Caco-2 (cell line): ENCODE measurements around the gene LMOD1. TPM values are rescaled to one million over a fixed set of nuclear protein-coding genes. Genes with fewer than 3 reads are reported as not detected.

ENCODE experiments used
- BruUV-seq: library from RNA; stranded (reverse); fragments of 400-500 nt; replicated peaks from 2 replicates; lab custom pipeline; 2021; lab: Mats Ljungman, UMichigan
- CTCF ChIA-PET: fragments of 300-600 bp; sonication (Branson Sonifier 250); formaldehyde crosslinking; loops from one replicate; lab custom pipeline; 2022; ENCODE audit warnings: antibody characterized with exemption; lab: Charles Lee
- POLR2A ChIA-PET: fragments of 300-600 bp; sonication (Branson Sonifier 250); formaldehyde crosslinking; loops from one replicate; lab custom pipeline; 2022; ENCODE audit warnings: antibody characterized with exemption; lab: Charles Lee
- DNase-seq, 2 experiments: peaks; one replicate each; pipeline versions ENCODE4 v3.0.0 to v3.0.0-alpha.2; 2020 to 2022
- H3K27me3 ChIP-seq: replicated peaks from 2 replicates; pipeline ENCODE4 v1.6.0; 2011; ENCODE audit warnings: low read length; ENCODE audit not compliant: control insufficient read depth, insufficient read depth
- H3K36me3 ChIP-seq: 2 replicates; pipeline ENCODE4 v1.5.1; 2011; ENCODE audit warnings: low read length; ENCODE audit not compliant: control insufficient read depth, insufficient read depth
- H3K4me1 ChIP-seq: fragments of 250-450 bp; sonication (Bioruptor Pico); 2 replicates; pipeline ENCODE4 v1.5.1; 2020; ENCODE audit warnings: mild to moderate bottlenecking
- H3K4me3 ChIP-seq: 2 replicates; pipeline ENCODE4 v1.5.1; 2011; ENCODE audit warnings: low read depth, mild to moderate bottlenecking, control low read depth, low read length
- H3K9me3 ChIP-seq: fragments of 250-450 bp; sonication (Bioruptor Pico); 2 replicates; pipeline ENCODE4 v1.5.1; 2020; ENCODE audit warnings: mild to moderate bottlenecking, moderate library complexity
- H3K27ac Mint-ChIP-seq: one replicate; pipeline ENCODE4 v1.8.0; 2022; ENCODE audit warnings: mixed read lengths; ENCODE audit not compliant: unreplicated experiment
- H3K27me3 Mint-ChIP-seq: one replicate; pipeline ENCODE4 v1.8.0; 2022; ENCODE audit warnings: mixed read lengths; ENCODE audit not compliant: insufficient read depth, unreplicated experiment
- H3K36me3 Mint-ChIP-seq: one replicate; pipeline ENCODE4 v1.8.0; 2022; ENCODE audit warnings: mild to moderate bottlenecking, mixed read lengths; ENCODE audit not compliant: insufficient read depth, unreplicated experiment
- H3K4me1 Mint-ChIP-seq: one replicate; pipeline ENCODE4 v1.8.0; 2022; ENCODE audit warnings: low read depth, mixed read lengths; ENCODE audit not compliant: unreplicated experiment
- H3K4me3 Mint-ChIP-seq: one replicate; pipeline ENCODE4 v1.8.0; 2022; ENCODE audit warnings: mild to moderate bottlenecking, moderate library complexity, mixed read lengths; ENCODE audit not compliant: unreplicated experiment
- H3K9me3 Mint-ChIP-seq: one replicate; pipeline ENCODE4 v1.8.0; 2022; ENCODE audit warnings: mixed read lengths; ENCODE audit not compliant: unreplicated experiment
- intact Hi-C: fragments of 100-400 bp; cut with micrococcal nuclease; formaldehyde crosslinking; loops from one replicate; pipeline ENCODE4 v1.10.0; 2022; ENCODE audit not compliant: unreplicated experiment
- total RNA-seq: library from RNA; stranded (reverse); gene quantifications from 2 replicates; pipeline ENCODE4 v1.2.3, GENCODE V29; 2022
- TF ChIP-seq, protein P1 (sequence below), 2 experiments: fragments of 200-600 bp in 1 of 2; IDR thresholded peaks; 1 replicate in 1 of 2; 2 replicates in 1 of 2; pipeline versions ENCODE4 v1.5.1 to v1.8.0; 2011 to 2022; ENCODE audit warnings: antibody characterized with exemption in 1 of 2, control low read depth in 1 of 2, inconsistent platforms in 1 of 2, low read depth in 1 of 2, low read length in 1 of 2, mild to moderate bottlenecking in 1 of 2, moderate library complexity in 1 of 2; ENCODE audit not compliant: insufficient read depth in 1 of 2, severe bottlenecking in 1 of 2, unreplicated experiment in 1 of 2

The LMOD1 gene
- total RNA-seq, 1 experiment from 2014 or later = 0.11 TPM

DNA sequence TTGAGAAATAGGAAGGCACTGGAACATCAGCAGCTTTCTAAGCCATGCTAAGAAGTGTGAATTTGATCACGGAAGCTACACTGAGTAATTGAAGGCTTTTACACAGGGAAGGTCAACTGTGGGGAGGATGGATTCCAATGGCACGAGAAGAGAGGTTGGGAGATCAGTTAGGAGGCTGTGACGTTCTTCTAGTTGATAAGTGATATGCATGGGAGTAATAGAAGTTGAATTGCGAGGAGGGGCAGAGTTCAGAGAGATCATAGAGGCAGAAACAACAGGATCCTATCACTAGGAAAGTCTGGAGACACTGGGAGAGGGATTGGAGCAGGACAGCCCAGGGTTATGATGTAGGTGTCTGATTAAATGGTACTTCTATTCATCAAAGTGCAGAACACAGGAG, 16.2 kb downstream of the LMOD1 start:
- TF ChIP-seq, protein P1, sequence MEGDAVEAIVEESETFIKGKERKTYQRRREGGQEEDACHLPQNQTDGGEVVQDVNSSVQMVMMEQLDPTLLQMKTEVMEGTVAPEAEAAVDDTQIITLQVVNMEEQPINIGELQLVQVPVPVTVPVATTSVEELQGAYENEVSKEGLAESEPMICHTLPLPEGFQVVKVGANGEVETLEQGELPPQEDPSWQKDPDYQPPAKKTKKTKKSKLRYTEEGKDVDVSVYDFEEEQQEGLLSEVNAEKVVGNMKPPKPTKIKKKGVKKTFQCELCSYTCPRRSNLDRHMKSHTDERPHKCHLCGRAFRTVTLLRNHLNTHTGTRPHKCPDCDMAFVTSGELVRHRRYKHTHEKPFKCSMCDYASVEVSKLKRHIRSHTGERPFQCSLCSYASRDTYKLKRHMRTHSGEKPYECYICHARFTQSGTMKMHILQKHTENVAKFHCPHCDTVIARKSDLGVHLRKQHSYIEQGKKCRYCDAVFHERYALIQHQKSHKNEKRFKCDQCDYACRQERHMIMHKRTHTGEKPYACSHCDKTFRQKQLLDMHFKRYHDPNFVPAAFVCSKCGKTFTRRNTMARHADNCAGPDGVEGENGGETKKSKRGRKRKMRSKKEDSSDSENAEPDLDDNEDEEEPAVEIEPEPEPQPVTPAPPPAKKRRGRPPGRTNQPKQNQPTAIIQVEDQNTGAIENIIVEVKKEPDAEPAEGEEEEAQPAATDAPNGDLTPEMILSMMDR (IDR thresholded peaks at IDR 0.05; ENCODE audit: insufficient read depth in 1 of 2, low read depth in 1 of 2, low read length in 1 of 2, severe bottlenecking in 1 of 2, unreplicated experiment in 1 of 2) = no peak
- ChIA-PET CTCF (no interaction called here), POLR2A (no interaction called here)
- H3K36me3 Mint-ChIP-seq = no peaks in the 10 kb centered on the region
- H3K4me3 ChIP-seq = no peak overlapping the region
- no peaks in the 10 kb centered on the region for H3K27me3 Mint-ChIP-seq
- H3K27me3 ChIP-seq = no peaks in the 10 kb centered on the region
- H3K36me3 ChIP-seq = no peaks in the 10 kb centered on the region
- no peak overlapping the region for H3K4me3 Mint-ChIP-seq
- no peaks in the 10 kb centered on the region for H3K9me3 ChIP-seq
- peaks cover 11% of the 10 kb centered on the region; the same call in 1 of the 2 replicates for H3K4me1 ChIP-seq
- H3K4me1 Mint-ChIP-seq = no peaks in the 10 kb centered on the region
- BruUV-seq = no TSS peak
- no peaks in the 10 kb centered on the region for H3K9me3 Mint-ChIP-seq
- intact Hi-C loops = no loop called here
- no peak overlapping the region for H3K27ac Mint-ChIP-seq
- DNase-seq = no peak

DNA sequence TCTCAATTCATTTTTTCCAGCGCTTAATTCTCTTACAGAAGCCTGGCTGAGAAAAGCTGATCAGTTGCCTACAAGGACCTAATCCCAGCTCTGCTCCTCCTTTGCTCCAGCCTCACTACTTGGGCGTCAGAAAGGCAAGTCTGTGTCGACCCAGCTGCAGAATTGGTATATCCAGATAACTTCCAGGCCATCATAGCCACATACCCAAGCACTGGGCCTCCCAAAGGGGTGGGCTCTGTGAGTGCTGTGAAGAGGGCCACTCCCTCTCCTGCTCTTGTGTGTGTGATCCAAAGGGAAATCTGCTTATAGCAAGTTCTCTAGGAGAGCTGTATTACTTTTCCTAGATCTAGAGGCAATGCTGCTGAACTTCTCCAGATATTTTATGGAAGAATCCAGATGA, 18.1 kb downstream of the LMOD1 start:
- H3K4me3 Mint-ChIP-seq = no peak overlapping the region

GRCh38 chr1:201925981-201926645, 20.2 kb downstream of the LMOD1 start:
- H3K4me1 ChIP-seq = peaks cover 10% of the 10 kb centered on the region; the same call in 1 of the 2 replicates
- no peak overlapping the region for H3K27ac Mint-ChIP-seq
- no peak overlapping the region for H3K4me3 Mint-ChIP-seq
- no peaks in the 10 kb centered on the region for H3K9me3 ChIP-seq
- intact Hi-C loops = no loop called here
- H3K27me3 ChIP-seq = no peaks in the 10 kb centered on the region
- H3K4me1 Mint-ChIP-seq = peaks cover 7% of the 10 kb centered on the region
- ChIA-PET POLR2A (no interaction called here), CTCF (no interaction called here)
- BruUV-seq = no TSS peak
- H3K27me3 Mint-ChIP-seq = no peaks in the 10 kb centered on the region
- DNase-seq = no peak
- no peaks in the 10 kb centered on the region for H3K36me3 ChIP-seq
- no peaks in the 10 kb centered on the region for H3K36me3 Mint-ChIP-seq
- TF ChIP-seq, protein P1 (IDR thresholded peaks at IDR 0.05; ENCODE audit: insufficient read depth in 1 of 2, low read depth in 1 of 2, low read length in 1 of 2, severe bottlenecking in 1 of 2, unreplicated experiment in 1 of 2) = no peak
- H3K9me3 Mint-ChIP-seq = no peaks in the 10 kb centered on the region
- H3K4me3 ChIP-seq = no peak overlapping the region

More for the DNA sequence above, 18.1 kb downstream of the LMOD1 start:
- BruUV-seq = no TSS peak
- TF ChIP-seq, protein P1 (IDR thresholded peaks at IDR 0.05; ENCODE audit: insufficient read depth in 1 of 2, low read depth in 1 of 2, low read length in 1 of 2, severe bottlenecking in 1 of 2, unreplicated experiment in 1 of 2) = no peak
- Mint-ChIP-seq H3K36me3 (no peaks in the 10 kb centered on the region), H3K27ac (no peak overlapping the region), H3K27me3 (no peaks in the 10 kb centered on the region), H3K9me3 (no peaks in the 10 kb centered on the region), H3K4me1 (peaks cover 7% of the 10 kb centered on the region)
- peaks cover 11% of the 10 kb centered on the region; the same call in 1 of the 2 replicates for H3K4me1 ChIP-seq
- ChIA-PET POLR2A (no interaction called here), CTCF (no interaction called here)
- no peaks in the 10 kb centered on the region for H3K27me3 ChIP-seq
- no peaks in the 10 kb centered on the region for H3K9me3 ChIP-seq
- intact Hi-C loops = no loop called here
- no peak for DNase-seq
- no peak overlapping the region for H3K4me3 ChIP-seq
- no peaks in the 10 kb centered on the region for H3K36me3 ChIP-seq
